ENCODE results near the gene UNC45A.

DNA sequence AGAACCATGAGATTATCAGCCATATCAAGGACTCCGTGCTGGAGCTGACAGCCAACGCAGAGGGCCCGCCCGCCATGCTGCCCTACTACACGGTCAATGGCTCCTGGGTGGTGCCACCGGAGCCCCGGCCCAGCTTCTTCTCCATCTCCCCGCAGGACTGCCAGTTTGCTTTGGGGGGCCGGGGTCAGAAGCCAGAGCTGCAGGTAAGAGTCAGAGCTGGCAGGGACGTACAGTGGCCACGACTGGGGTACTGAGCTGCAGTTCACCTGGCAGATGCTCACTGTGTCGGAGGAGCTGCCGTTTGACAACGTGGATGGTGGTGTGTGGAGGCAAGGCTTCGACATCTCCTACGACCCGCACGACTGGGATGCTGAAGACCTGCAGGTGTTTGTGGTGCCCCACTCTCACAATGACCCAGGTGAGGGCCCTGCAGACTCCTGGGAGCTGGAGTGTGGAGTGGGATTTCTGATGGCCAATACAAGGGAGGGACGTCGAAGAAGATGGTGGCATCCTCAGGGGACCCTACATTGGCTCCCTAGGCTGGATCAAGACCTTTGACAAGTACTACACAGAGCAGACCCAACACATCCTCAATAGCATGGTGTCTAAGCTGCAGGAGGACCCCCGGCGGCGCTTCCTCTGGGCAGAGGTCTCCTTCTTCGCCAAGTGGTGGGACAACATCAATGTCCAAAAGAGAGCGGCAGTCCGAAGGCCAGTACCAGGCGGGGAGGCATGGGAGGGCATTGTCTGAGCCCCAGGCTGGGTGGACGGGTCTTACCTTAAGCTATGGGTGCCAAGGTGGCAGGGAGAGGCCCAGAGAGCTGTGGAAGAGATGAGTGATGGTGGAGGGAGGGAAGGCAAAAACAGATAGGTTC is 29.5 kb upstream of the UNC45A start:
- TF ChIP-seq CTCF (IDR thresholded peaks at IDR 0.05) (no peak), REST (IDR thresholded peaks at IDR 0.05; ENCODE audit: insufficient read depth in 1 of 2, low read depth in 2 of 2, low read length in 1 of 2) (no peak), POLR2AphosphoS5 (IDR thresholded peaks at IDR 0.05; ENCODE audit: low read depth, low read length) (no peak)

All from Panc1 (cell line).